ENCODE measurements around the gene VSIR.

Gene VSIR

GRCh38 chr10:71748671-71749191 lies 24.6 kb downstream of the VSIR start:
- no peak for TF ChIP-seq CTCF (IDR thresholded peaks at IDR 0.05; ENCODE audit: low read depth, low read length)
- no peak for DNase-seq (ENCODE audit: extremely low read depth, low read depth)

GRCh38 chr10:71747551-71748523 lies 25.5 kb downstream of the VSIR start:
- TF ChIP-seq CTCF (IDR thresholded peaks at IDR 0.05; ENCODE audit: low read depth, low read length): no peak

GRCh38 chr10:71747039-71747531 lies 26.2 kb downstream of the VSIR start:
- no peak for DNase-seq (ENCODE audit: extremely low read depth, low read depth)
- TF ChIP-seq CTCF (IDR thresholded peaks at IDR 0.05; ENCODE audit: low read depth, low read length): no peak

More at GRCh38 chr10:71747551-71748523, 25.5 kb downstream of the VSIR start:
- no peak for DNase-seq (ENCODE audit: extremely low read depth, low read depth)

GRCh38 chr10:71746344-71747037 lies 26.8 kb downstream of the VSIR start:
- TF ChIP-seq CTCF (IDR thresholded peaks at IDR 0.05; ENCODE audit: low read depth, low read length): no peak; the same call in 1 of the 2 replicates
- DNase-seq (ENCODE audit: extremely low read depth, low read depth): no peak

- no peak for TF ChIP-seq CTCF (IDR thresholded peaks at IDR 0.05; ENCODE audit: low read depth, low read length)
- no peak for DNase-seq (ENCODE audit: extremely low read depth, low read depth)
Measured at GRCh38 chr10:71745664-71746250, 27.6 kb downstream of the VSIR start.

GRCh38 chr10:71744897-71745663 lies 28.2 kb downstream of the VSIR start:
- TF ChIP-seq CTCF (IDR thresholded peaks at IDR 0.05; ENCODE audit: low read depth, low read length): no peak
- DNase-seq (ENCODE audit: extremely low read depth, low read depth): no peak
